SIG-M5 (cell line): ENCODE measurements around the gene ZNF284.
"Not testable (repeated sequence)": the region's sequence is repeated elsewhere in the genome, so short reads cannot be mapped to it uniquely, and the experiment has no call there.

Experiments used
- DNase-seq: peaks from one replicate; lab custom pipeline; 2025; lab: John Stamatoyannopoulos, UW

ZNF284 gene

DNA sequence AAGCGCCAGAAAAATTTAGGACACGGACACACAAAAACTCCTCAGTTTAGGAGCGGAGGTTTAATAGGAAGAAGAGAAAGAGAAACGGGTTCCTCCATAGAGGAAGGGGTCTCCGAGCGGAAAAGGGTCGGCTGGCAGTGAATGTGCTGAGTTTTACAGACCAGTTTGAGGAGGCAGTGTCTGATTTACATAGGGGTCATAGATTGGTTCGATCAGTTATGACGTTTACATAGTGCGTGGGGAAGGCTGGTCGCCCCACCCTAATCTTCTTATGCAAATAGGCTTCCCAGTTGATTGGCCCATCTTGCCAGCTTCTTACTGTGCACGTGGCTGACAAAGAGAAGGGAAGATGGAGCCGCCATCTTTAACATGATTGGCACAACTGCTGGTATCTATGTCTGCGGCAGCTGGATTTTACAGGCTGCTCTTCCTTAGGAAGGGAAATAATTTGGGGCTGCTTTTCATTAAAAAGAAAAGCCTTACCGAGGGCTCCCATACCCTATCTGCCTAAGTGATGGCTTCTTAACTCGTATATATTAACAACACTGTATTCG, 40.0 kb downstream of the ZNF284 start:
- no peak for DNase-seq

DNA sequence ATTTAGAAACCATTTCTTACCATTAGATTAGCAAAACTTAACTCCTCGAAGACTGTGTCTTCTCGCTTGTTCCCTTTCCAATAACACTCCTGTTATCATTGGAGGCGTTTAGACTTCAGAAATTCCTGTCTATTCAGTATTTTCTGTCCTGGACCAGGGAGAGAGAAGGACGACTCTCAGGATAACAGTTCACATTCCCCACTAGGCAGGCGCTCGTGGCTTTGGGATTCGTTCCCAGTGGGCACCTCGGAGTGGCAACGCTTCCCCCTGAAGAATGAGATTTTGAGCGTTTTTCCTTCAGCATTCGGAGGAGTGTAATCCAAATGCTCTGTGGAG, 40.8 kb downstream of the ZNF284 start:
- no peak for DNase-seq

DNA sequence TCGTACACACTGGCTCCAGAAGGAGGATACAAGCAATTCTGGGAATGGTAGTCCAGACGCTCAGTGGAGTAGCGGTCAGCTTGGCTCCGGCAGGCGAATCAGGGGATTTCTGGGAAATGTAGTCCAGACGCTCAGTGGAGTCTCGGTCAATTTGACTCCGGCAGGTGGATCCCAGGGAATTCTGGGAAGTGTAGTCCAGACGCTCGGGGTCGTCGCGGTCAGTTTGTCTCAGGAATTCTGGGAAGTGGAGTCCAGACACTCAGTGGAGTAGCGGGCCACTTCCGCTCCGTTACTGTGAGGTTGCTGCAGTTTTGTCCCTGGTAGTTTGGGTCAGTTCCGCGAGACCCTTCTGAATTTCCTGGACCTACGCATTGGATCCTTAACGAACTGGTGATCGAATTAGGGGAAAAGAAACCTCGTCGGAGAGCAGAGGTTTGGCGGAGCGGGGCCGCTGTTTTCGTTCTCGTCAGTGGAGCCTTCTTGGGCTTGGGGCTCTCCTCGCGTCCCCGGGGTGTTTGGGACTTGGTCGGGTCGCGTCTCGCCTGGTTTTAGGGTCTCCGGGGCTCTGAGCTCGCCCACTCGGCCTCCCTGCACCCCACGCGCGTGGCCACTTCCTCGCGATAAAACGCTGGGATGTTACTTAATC, 41.3 kb downstream of the ZNF284 start, which contains the start of gene ZNF225:
Gene ZNF225, plus strand, starts transcription at position 262 of the 646 bp plus-strand sequence. CDS start 2,429 bp downstream, outside the sequence.
- DNase-seq: peak; percentile 67

DNA sequence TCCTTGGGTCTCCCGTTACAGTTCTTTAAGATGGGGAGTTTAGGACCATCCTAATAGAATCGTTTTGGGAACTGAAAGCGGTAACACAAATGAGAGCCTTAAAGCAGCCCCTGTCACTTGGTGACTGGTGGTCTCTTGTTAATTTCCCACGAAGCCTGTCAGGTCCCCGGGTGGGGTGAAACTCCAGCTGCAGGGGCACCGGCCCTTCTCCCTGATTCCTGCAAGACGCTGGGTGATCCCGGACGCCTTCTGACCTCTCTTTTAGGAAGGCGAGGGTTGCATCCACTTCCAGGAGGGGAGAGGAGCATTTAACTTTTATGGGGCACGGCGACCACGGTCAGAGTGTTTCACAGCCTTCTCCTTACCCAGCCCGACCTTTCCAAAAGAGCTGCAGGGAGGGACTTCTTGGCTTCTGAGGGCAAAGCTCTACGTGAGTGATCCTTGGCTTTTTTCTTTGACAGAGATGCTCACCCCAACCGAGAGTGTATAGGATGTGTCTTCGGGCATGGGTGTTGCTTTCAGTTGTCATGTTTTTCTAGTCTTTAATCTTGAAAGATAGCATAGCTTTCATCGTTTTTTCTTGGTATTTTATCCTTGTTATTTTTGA, 41.9 kb downstream of the ZNF284 start:
- DNase-seq: no peak

DNA sequence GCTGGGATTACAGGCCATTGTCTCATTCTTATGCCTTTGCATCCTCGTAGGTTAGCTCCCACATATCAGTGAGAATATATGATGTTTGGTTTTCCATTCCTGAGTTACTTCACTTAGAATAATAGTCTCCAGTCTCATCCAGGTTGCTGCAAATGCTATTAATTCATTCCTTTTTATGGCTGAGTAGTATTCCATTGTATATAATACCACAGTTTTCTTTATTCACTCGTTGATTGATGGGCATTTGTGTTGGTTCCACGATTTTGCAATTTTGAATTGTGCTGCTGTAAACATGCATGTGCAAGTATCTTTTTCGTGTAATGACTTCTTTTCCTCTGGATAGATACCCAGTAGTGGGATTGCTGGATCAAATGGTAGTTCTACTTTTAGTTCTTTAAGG, 49.2 kb downstream of the ZNF284 start:
- DNase-seq: not testable (repeated sequence)

DNA sequence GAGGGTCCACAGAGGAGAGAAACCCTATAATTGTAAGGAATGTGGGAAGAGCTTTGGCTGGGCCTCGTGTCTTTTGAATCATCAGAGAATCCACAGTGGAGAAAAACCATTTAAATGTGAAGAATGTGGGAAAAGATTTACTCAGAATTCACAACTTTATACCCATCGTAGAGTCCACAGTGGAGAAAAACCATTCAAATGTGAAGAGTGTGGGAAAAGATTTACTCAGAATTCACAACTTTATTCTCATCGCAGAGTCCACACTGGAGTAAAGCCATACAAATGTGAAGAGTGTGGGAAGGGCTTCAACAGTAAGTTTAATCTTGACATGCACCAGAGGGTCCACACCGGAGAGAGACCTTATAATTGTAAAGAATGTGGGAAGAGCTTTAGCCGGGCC, 60.0 kb downstream of the ZNF284 start:
- DNase-seq: no peak
